Stimulated activated naive CD8-positive, alpha-beta T cell treated with anti-CD3 and anti-CD28 coated beads, Interleukin-15, amount 100 ng/mL, for 72 hours (primary cell): ENCODE data around the gene UBN2.
A peak's percentile ranks its signal among the peaks of the same experiment; 100 is the strongest.
"Not testable (repeated sequence)": the region's sequence is repeated elsewhere in the genome, so short reads cannot be mapped to it uniquely, and the experiment has no call there.

Experiments used
- ATAC-seq: fragments of 150-1000 bp; cut with Tn5 transposase; 2 replicates; pipeline ENCODE4 v1.10.0; 2021; ENCODE audit warnings: mild to moderate bottlenecking, moderate library complexity
- DNase-seq, 2 donors: peaks; one replicate each; pipeline ENCODE4 v3.0.0; 2021 to 2022
- H3K27ac Mint-ChIP-seq, 2 donors: one replicate each; pipeline ENCODE4 v1.8.0; 2022; ENCODE audit warnings: mild to moderate bottlenecking in 2 of 2, mixed read lengths in 2 of 2, moderate library complexity in 2 of 2
- H3K27me3 Mint-ChIP-seq: one replicate; pipeline ENCODE4 v1.8.0; 2022; ENCODE audit warnings: mixed read lengths
- H3K4me1 Mint-ChIP-seq: one replicate; pipeline ENCODE4 v1.8.0; 2022; ENCODE audit warnings: mild to moderate bottlenecking, mixed read lengths
- H3K4me3 Mint-ChIP-seq, 2 donors: one replicate each; pipeline ENCODE4 v1.8.0; 2022; ENCODE audit warnings: mild to moderate bottlenecking in 2 of 2, mixed read lengths in 2 of 2, moderate library complexity in 1 of 2
- H3K9me3 Mint-ChIP-seq, 2 donors: one replicate each; pipeline ENCODE4 v1.8.0; 2022; ENCODE audit warnings: mixed read lengths in 2 of 2

UBN2 gene

DNA sequence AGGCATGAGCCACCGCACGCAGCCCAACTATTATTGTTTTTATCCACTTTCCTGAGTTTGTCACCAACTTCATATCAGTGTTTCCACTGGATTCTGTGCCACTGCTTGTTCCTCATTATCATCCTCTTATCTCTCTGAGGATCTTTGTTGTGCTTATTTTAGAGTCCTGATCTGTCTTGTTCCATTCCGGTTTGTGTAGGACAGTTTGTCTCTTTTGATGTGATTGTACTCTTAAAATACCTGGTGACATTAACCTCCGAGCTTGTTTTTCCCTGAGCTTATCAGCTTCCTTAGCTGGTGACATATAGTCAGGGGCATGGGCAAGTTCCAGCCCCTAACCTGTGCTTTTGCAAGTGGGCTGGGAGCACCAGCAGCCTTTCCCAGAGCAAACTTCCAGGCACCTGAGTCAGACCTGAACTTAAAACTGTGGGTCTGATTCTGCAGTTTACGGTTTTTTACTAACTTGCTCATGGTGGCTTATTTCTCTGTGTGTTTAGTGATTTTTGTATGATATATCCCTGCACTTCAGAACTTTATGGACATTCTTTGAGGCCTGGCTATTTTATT, 87.0 kb downstream of the UBN2 start:
- no peaks in the 10 kb centered on the region for H3K4me1 Mint-ChIP-seq
- no peaks in the 10 kb centered on the region for H3K27me3 Mint-ChIP-seq
- DNase-seq: no peak
- no peak for ATAC-seq
- H3K9me3 Mint-ChIP-seq: no peaks in the 10 kb centered on the region
- peak overlapping the region; percentile 9 to 22 for H3K27ac Mint-ChIP-seq
- H3K4me3 Mint-ChIP-seq: no peak overlapping the region

DNA sequence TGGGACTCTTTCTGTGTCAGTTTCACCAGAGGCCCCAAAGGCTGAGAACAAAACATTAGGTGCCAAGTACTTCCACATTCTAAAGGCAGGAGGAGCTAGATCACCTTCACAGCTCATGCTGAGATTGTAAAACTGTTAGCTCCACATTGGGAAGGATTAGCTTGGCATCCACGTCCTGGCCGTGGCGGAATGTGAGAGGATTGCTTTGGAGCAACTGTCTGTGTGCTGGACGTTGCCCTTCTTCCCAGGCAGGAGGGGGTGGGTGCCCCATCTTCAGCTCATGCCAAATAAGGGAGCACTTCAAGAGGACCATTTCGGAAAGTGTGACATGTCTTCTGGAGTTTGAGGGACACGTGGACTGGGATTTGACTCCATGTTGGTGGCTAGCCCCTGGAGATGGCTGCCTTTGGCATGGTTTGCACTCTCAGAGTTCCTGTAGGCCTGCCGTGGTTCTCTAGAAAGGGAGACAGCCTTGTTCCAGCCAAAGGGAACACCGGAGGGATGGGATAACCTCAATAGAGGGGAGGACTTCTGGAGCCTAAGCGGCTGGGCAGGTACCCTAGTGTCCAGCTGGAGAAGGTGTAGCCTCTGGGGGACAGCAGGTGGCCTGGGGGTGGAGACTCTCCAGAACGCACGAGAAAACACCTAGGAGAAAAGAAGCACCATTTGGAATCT, 90.2 kb downstream of the UBN2 start:
- no peak overlapping the region for H3K4me3 Mint-ChIP-seq
- H3K27ac Mint-ChIP-seq: no peak overlapping the region
- H3K27me3 Mint-ChIP-seq: no peaks in the 10 kb centered on the region
- ATAC-seq: no peak
- no peak for DNase-seq
- no peaks in the 10 kb centered on the region for H3K9me3 Mint-ChIP-seq
- H3K4me1 Mint-ChIP-seq: no peaks in the 10 kb centered on the region

DNA sequence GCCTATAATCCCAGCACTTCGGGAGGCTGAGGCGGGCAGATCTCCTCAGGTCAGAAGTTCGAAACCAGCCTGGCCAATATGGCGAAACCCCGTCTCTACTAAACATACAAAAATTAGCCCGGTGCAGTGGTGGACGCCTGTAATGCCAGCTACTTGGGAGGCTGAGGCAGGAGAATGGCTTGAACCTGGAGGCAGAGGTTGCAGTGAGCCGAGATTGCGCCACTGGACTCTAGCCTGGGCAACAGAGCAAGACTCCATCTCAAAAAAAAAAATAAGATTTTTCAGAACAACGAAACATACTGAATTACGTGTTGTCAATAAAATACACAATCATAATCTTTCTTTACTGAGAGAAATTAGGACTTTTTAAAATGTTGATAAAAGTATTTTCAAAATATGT, 93.7 kb downstream of the UBN2 start:
- not testable (repeated sequence) for DNase-seq, ATAC-seq, H3K9me3 Mint-ChIP-seq, H3K27ac Mint-ChIP-seq, H3K4me3 Mint-ChIP-seq, H3K27me3 Mint-ChIP-seq, H3K4me1 Mint-ChIP-seq

GRCh38 chr7:139328375-139328774, 97.3 kb downstream of the UBN2 start:
- no peak overlapping the region for H3K27ac Mint-ChIP-seq
- H3K9me3 Mint-ChIP-seq: peaks cover 0 to 8% of the 10 kb centered on the region in 2 donors
- ATAC-seq (no peak), DNase-seq (no peak)
- H3K27me3 Mint-ChIP-seq: no peaks in the 10 kb centered on the region
- H3K4me1 Mint-ChIP-seq: peaks cover 14% of the 10 kb centered on the region
- H3K4me3 Mint-ChIP-seq: no peak overlapping the region

- no peaks in the 10 kb centered on the region for H3K27me3 Mint-ChIP-seq
- no peak overlapping the region for H3K27ac Mint-ChIP-seq
- H3K9me3 Mint-ChIP-seq: peaks cover 0 to 8% of the 10 kb centered on the region in 2 donors
- DNase-seq (no peak), ATAC-seq (no peak)
- H3K4me1 Mint-ChIP-seq: peaks cover 14% of the 10 kb centered on the region
- H3K4me3 Mint-ChIP-seq: no peak overlapping the region
Measured at GRCh38 chr7:139329119-139329518, 98.1 kb downstream of the UBN2 start.

DNA sequence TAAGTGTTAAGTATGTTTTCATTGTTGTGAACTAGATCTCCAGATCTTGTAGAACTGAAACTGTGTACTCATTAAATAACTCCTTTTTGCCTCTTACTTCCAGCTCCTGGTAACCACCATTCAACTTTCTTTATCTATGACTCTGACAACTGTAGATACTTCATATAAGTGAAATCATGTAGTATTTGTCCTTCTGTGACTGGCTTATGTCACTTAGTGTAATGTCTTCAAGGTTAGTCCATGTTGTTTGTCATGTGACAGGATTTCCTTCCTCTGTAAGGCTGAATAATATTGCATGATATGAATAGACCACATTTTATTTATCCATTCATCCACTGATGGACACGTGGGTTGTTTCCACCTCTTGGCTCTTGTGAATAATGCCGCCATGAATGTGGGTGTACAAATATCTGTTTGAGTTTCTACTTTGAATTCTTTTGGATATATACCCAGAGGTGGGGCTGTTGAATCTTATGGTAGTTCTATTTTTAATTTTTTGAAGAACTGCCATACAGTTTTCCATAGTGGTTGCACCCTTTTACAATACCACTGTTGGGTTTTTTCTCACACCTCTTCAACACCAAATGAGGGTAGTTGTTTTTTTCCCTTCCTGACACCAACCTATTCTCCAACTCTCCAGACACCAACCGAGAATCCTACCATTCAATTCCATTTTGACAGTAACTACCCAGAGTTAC, 99.4 kb downstream of the UBN2 start:
- H3K27me3 Mint-ChIP-seq: no peaks in the 10 kb centered on the region
- H3K4me3 Mint-ChIP-seq: no peak overlapping the region
- H3K4me1 Mint-ChIP-seq: peaks cover 14% of the 10 kb centered on the region
- DNase-seq: no peak
- peaks cover 0 to 8% of the 10 kb centered on the region in 2 donors for H3K9me3 Mint-ChIP-seq
- peak; percentile 89 for ATAC-seq
- H3K27ac Mint-ChIP-seq: peak overlapping the region; percentile 66 to 96

- H3K4me3 Mint-ChIP-seq: no peak overlapping the region
- H3K27me3 Mint-ChIP-seq: no peaks in the 10 kb centered on the region
- H3K9me3 Mint-ChIP-seq: peaks cover 0 to 8% of the 10 kb centered on the region in 2 donors
- H3K4me1 Mint-ChIP-seq: peaks cover 14% of the 10 kb centered on the region
- H3K27ac Mint-ChIP-seq: no peak overlapping the region
- ATAC-seq (no peak), DNase-seq (no peak)
Measured at GRCh38 chr7:139332697-139333359, 101.8 kb downstream of the UBN2 start.

DNA sequence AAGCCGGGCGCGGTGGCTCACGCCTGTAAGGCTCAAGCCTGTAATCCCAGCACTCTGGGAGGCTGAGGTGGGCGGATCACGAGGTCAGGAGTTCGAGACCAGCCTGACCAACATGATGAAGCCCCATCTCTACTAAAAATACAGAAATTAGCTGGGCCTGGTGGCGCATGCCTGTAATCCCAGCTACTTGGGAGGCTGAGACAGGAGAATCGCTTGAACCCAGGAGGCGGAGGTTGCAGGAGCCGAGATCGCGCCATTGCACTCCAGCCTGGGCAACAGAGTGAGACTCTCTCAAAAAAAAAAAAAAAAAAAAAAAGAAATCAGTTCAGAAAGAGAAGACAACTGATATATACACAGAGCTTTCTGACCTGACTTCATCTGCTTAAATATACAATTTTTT, 102.4 kb downstream of the UBN2 start:
- not testable (repeated sequence) for H3K27me3 Mint-ChIP-seq, H3K9me3 Mint-ChIP-seq, H3K4me3 Mint-ChIP-seq, ATAC-seq, H3K27ac Mint-ChIP-seq, DNase-seq
- H3K4me1 Mint-ChIP-seq: peaks cover 14% of the 10 kb centered on the region

DNA sequence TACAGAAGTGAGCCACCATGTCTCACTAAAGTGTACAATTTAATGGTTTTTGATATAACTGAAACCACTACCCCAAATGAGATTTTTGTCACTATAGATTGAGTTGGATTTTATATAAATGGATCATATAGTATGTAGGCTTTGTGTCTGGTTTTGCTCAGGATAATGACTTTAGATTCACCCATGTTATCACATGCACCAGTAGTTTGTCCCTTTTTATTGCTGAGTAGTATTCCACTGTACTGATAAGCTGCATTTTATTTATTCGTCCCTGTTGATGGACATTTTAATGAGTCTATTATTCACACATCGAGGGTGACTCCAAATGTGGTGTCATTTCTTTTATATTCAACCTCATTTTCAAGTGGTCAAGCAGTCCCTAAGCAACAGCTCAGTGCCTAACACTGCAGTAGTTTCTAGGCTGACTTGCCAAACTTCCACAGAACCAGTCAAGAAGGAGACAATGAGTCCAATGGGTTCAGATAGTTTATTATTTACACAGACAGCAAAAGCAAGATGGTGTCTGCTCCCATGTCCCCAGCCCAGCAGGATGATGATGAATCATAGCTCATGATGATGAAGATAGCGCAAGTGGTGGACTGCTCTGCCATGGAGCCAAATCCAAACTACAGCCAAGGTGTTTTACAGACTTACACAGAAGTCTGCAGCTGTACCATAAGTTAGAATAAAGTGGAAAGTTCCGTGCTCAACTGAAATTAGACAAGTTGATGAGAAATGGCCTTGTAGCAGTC, 103.5 kb downstream of the UBN2 start:
- Mint-ChIP-seq H3K27me3 (no peaks in the 10 kb centered on the region), H3K4me3 (no peak overlapping the region), H3K4me1 (peaks cover 20% of the 10 kb centered on the region), H3K27ac (no peak overlapping the region), H3K9me3 (peaks cover 6 to 14% of the 10 kb centered on the region in 2 donors)
- DNase-seq (no peak), ATAC-seq (no peak)

DNA sequence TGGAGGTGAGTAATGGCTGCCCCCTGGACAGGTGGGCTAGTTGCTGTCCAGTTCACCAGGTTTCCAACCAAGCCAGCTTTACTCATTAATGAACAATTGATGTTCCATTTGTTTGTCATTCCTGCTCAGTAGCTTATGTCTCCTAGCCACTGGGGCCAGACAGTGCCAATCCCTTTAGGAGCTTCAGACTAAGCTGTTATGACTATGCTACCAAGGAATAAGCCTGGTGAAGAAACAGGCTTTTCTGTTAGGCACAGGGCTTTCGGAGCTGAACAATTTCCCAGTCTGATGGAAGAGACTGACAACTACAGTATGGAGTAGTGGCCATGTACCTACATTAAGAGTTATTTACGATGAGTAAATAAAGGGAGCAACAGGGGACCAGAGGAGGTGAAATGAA, 108.0 kb downstream of the UBN2 start:
- H3K4me3 Mint-ChIP-seq: peak overlapping the region; percentile 56 to 66
- ATAC-seq (no peak), DNase-seq (no peak)
- H3K4me1 Mint-ChIP-seq: peaks cover 37% of the 10 kb centered on the region
- H3K9me3 Mint-ChIP-seq: peaks cover 7 to 17% of the 10 kb centered on the region in 2 donors
- H3K27me3 Mint-ChIP-seq: no peaks in the 10 kb centered on the region
- H3K27ac Mint-ChIP-seq: peak overlapping the region; percentile 3 to 53

GRCh38 chr7:139339698-139340036, 108.6 kb downstream of the UBN2 start:
- ATAC-seq (no peak), DNase-seq (no peak)
- Mint-ChIP-seq H3K9me3 (peaks cover 7 to 17% of the 10 kb centered on the region in 2 donors), H3K4me3 (peak overlapping the region; percentile 94 to 97), H3K27me3 (no peaks in the 10 kb centered on the region), H3K4me1 (peaks cover 37% of the 10 kb centered on the region), H3K27ac (peak overlapping the region in 1 of 2 donors; percentile 99)

GRCh38 chr7:139340037-139340807, 109.2 kb downstream of the UBN2 start:
- Mint-ChIP-seq H3K4me3 (peak overlapping the region; percentile 94 to 97), H3K9me3 (peaks cover 7 to 17% of the 10 kb centered on the region in 2 donors)

GRCh38 chr7:139340808-139341057, 109.7 kb downstream of the UBN2 start:
- Mint-ChIP-seq H3K27me3 (no peaks in the 10 kb centered on the region), H3K4me1 (peaks cover 37% of the 10 kb centered on the region), H3K4me3 (peak overlapping the region; percentile 94 to 97), H3K27ac (peak overlapping the region; percentile 99 to 100), H3K9me3 (peaks cover 7 to 17% of the 10 kb centered on the region in 2 donors)
- ATAC-seq (no peak), DNase-seq (no peak)

More at GRCh38 chr7:139340037-139340807, 109.2 kb downstream of the UBN2 start:
- ATAC-seq (peak; percentile 83), DNase-seq (peak; percentile 98 to 99)
- Mint-ChIP-seq H3K27ac (peak overlapping the region; percentile 99 to 100), H3K27me3 (no peaks in the 10 kb centered on the region), H3K4me1 (peaks cover 37% of the 10 kb centered on the region)

DNA sequence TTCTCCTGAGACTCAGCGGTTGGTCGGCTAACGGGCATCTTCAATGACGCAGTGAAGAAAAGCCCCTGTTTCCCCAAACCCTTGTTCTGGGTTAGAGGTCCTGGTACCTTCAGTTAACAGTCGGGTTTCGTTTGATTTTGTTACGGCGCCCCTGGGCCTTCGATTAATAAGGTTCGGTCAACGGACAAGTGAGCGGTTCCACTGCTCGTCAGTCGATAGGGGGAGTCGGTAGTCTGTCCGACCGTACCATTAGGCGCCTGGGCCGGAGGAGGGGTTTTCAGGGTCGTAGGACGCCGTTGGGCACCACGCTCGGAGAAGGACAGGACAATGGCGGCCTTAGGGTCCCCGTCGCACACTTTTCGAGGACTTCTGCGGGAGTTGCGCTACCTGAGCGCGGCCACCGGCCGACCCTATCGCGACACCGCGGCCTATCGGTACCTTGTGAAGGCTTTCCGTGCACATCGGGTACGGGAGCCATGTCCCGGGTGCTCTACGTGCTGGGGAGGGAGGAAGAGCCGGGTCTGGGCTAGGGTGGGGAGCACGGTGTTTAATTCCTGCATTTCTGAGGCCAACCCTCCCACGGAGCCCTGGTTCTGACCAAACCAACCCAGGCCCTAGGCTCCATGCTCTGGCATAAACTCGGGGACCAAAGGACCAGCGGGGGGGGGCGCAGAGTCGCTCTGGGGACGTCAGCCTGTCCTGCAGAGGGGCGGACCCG, 110.2 kb downstream of the UBN2 start, which contains the start of gene FMC1:
TSS of gene FMC1 (plus strand) at position 280 of the 718 bp plus-strand sequence. CDS start at position 328, 48 bp downstream.
- Mint-ChIP-seq H3K4me1 (peaks cover 37% of the 10 kb centered on the region), H3K9me3 (peaks cover 7 to 17% of the 10 kb centered on the region in 2 donors), H3K27ac (peak within 1 kb of the TSS; percentile 99 to 100), H3K4me3 (peak within 1 kb of the TSS; percentile 94 to 97), H3K27me3 (no peaks in the 10 kb centered on the region)
- DNase-seq: peak; percentile 89 to 92
- ATAC-seq: peak; percentile 76
